Ovary (tissue), 9 donors: ENCODE data around the gene RAD51D. TPM values are rescaled to one million over a fixed set of nuclear protein-coding genes. Genes with fewer than 3 reads are reported as not detected.
"Not testable (repeated sequence)": the region's sequence is repeated elsewhere in the genome, so short reads cannot be mapped to it uniquely, and the experiment has no call there.

Experiments used
- DNase-seq, 5 donors: peaks; one replicate each; pipeline ENCODE4 v3.0.0-alpha.2; 2019 to 2020
- H3K27ac ChIP-seq, 2 donors: fragments of 200-600 bp; one replicate each; pipeline versions ENCODE4 v1.5.1 to v1.8.0; 2019 to 2022
- H3K27me3 ChIP-seq: fragments of 200-600 bp; one replicate; pipeline ENCODE4 v1.8.0; 2022
- H3K36me3 ChIP-seq: fragments of 200-600 bp; sonication (generic); one replicate; pipeline ENCODE4 v1.5.1; 2019
- H3K4me1 ChIP-seq: one replicate; pipeline ENCODE4 v1.8.1; 2013; ENCODE audit warnings: mild to moderate bottlenecking, moderate library complexity; ENCODE audit not compliant: insufficient read depth
- H3K4me3 ChIP-seq: fragments of 200-600 bp; sonication (generic); one replicate; pipeline ENCODE4 v1.5.1; 2017
- H3K9me3 ChIP-seq, 2 donors: fragments of 200-600 bp in 1 of 2; sonication (generic) in 1 of 2; one replicate each; pipeline versions ENCODE4 v1.5.1 to v1.8.1; 2013 to 2019; ENCODE audit warnings: mild to moderate bottlenecking in 1 of 2, moderate library complexity in 1 of 2
- EP300 ChIP-seq: sonication (generic); formaldehyde crosslinking; IDR thresholded peaks from one replicate; pipeline ENCODE4 v1.6.1; 2017; ENCODE audit warnings: antibody characterized with exemption
- POLR2A ChIP-seq: fragments of 450-650 bp; IDR thresholded peaks from one replicate; pipeline ENCODE4 v1.6.1; 2017; ENCODE audit warnings: antibody characterized with exemption, mild to moderate bottlenecking, moderate library complexity
- WGBS, 3 donors: extraction: QIAGEN DNeasy Blood & Tissue Kit in 1 of 3; methylation state at CpG; one replicate each; pipeline versions ENCODE4 v1.1.5 to v1.1.7; 2013 to 2017; 5-methylcytosine and 5-hydroxymethylcytosine counted together
- intact Hi-C, 4 donors: fragments of 100-400 bp; cut with DNase I; formaldehyde crosslinking; loops; one replicate each; pipeline versions ENCODE4 v1.11.0 to v1.15.1; 2022 to 2023
- polyA plus RNA-seq, 2 donors: library from polyadenylated mRNA; stranded (reverse); fragments of 200-250 nt in 1 of 2; fragments of 350-450 nt in 1 of 2; fragmentation: Illumina TruSeq in 1 of 2; extraction: RNeasy Lipid Tissue Mini Kit (QIAGEN cat#74804) in 1 of 2; gene quantifications; one replicate each; pipeline ENCODE4 v1.2.3, GENCODE V29; 2013 to 2014
- small RNA-seq: library from RNA; depleted of rRNA; stranded (forward); fragments of <200 nt; gene quantifications from one replicate; pipeline ENCODE3, GENCODE V24; 2016
- total RNA-seq, 7 donors: library from RNA; depleted of rRNA in 2 of 7; stranded (reverse); fragments of >200 nt in 2 of 7; fragmentation: NEBNext Ultra II Directional in 3 of 7; extraction: Animal tissue kit (Norgen Biotek cat#: 25700) in 3 of 7; gene quantifications; one replicate each; pipeline versions ENCODE4 v1.1.0 to v1.2.4, GENCODE V29; 2016 to 2023
- TF ChIP-seq, protein P1 (sequence below), 3 donors: fragments of 450-650 bp in 2 of 3; fragments of 200-600 bp in 1 of 3; IDR thresholded peaks; one replicate each; pipeline versions ENCODE4 v1.5.1 to v1.8.0; 2016 to 2022; ENCODE audit warnings: antibody characterized with exemption in 3 of 3, mild to moderate bottlenecking in 1 of 3
- donor health status: DM: no; HTN: no; CAD: no; lungs with moderate emphysema.
- donor health status: DM: no; HTN: no; CAD: no.
- donor health status: Bipolar disorder and iron deficiency.
- donor health status: DM: yes; HTN: yes; CAD: no.
- donor health status: DM: no; HTN: no; CAD: no.
- donor health status: DM: yes; HTN: yes; CAD: no.

Gene RAD51D
- total and polyA plus RNA-seq, 9 donors: 7.3 to 16.7 (median 11.4) TPM

- Histone ChIP-seq H3K27ac (no peak overlapping the region), H3K27me3 (no peaks in the 10 kb centered on the region), H3K9me3 (no peaks in the 10 kb centered on the region), H3K4me3 (no peak overlapping the region), H3K36me3 (no peaks in the 10 kb centered on the region), H3K4me1 (no peaks in the 10 kb centered on the region)
- intact Hi-C loops: no loop called here
- no peak for DNase-seq
- TF ChIP-seq, protein P1, sequence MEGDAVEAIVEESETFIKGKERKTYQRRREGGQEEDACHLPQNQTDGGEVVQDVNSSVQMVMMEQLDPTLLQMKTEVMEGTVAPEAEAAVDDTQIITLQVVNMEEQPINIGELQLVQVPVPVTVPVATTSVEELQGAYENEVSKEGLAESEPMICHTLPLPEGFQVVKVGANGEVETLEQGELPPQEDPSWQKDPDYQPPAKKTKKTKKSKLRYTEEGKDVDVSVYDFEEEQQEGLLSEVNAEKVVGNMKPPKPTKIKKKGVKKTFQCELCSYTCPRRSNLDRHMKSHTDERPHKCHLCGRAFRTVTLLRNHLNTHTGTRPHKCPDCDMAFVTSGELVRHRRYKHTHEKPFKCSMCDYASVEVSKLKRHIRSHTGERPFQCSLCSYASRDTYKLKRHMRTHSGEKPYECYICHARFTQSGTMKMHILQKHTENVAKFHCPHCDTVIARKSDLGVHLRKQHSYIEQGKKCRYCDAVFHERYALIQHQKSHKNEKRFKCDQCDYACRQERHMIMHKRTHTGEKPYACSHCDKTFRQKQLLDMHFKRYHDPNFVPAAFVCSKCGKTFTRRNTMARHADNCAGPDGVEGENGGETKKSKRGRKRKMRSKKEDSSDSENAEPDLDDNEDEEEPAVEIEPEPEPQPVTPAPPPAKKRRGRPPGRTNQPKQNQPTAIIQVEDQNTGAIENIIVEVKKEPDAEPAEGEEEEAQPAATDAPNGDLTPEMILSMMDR (IDR thresholded peaks at IDR 0.05): no peak
- TF ChIP-seq EP300 (no peak), POLR2A (no peak)
- WGBS, 3 donors: 84 to 91% (median 89%) methylated on average over 4 of the region's 4 CpGs
Observed at GRCh38 chr17:35046245-35046644, 73.4 kb downstream of the RAD51D start.

DNA sequence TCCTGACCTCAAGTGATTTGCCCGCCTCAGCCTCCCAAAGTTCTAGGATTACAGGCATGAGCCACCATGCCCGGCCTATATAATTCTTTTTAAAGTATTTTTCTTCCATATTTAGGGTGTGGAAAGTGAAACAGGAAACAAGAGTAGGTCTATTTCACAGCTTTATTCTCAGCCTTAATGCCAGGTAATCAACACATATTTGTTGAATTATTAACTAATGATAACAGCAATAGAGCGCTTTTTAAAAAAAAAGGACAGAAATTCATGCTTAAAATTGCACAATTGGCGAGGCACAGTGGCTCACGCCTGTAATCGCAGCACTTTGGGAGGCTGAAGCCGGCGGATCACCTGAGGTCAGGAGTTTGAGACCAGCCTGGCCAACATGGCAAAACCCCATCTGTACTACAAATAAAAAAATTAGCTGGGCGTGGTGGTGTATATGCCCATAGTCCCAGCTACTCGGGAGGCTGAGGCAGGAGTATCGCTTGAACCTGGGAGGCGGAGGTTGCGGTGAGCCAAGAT lies 74.1 kb downstream of the RAD51D start:
- H3K27me3 ChIP-seq, H3K9me3 ChIP-seq, H3K36me3 ChIP-seq, DNase-seq, H3K27ac ChIP-seq, H3K4me3 ChIP-seq, intact Hi-C loops, H3K4me1 ChIP-seq: not testable (repeated sequence)
- WGBS, 3 donors: 91 to 97% (median 96%) methylated on average over 13 of the region's 13 CpGs

DNA sequence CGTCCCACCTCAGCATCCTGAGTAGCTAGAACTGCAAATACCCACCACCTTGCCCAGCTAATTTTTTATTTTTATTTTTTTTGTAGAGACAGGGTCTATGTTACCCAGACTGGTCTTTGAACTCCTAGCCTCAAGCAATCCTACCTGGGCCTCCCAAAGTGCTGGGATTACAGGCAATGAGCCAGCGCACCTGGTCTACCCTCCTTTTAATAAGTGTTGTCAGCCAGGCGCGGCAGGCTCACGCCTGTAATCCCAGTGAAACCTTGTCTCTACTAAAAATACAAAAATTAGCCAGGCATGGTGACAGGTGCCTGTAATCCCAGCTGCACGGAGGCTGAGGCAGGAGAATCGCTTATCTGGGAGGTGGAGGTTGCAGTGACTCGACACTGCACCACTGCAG lies 75.5 kb downstream of the RAD51D start:
- H3K27ac ChIP-seq: no peak overlapping the region
- 95 to 97% (median 95%) methylated on average over 8 of the region's 8 CpGs for WGBS, 3 donors
- no peak overlapping the region for H3K4me3 ChIP-seq
- H3K36me3 ChIP-seq: no peaks in the 10 kb centered on the region
- no peaks in the 10 kb centered on the region for H3K9me3 ChIP-seq
- no peaks in the 10 kb centered on the region for H3K27me3 ChIP-seq
- intact Hi-C loops: no loop called here
- no peaks in the 10 kb centered on the region for H3K4me1 ChIP-seq
- DNase-seq: no peak
- TF ChIP-seq, protein P1 (IDR thresholded peaks at IDR 0.05): no peak
- TF ChIP-seq POLR2A: no peak
- no peak for TF ChIP-seq EP300

Small RNA genes lying within 50 kb of the gene (small RNA-seq; reads per million reads assigned to genes)
- not detected for gene AC004223.1
- gene RNU6-840P: not detected

Other genes starting within 250 kb of the RAD51D start
- gene CCT6B, start 158.4 kb downstream of the RAD51D start, total RNA-seq: 1 to 10 TPM; 2.6 to 5.8 (median 3.9) TPM
- gene CCT6B, start 158.4 kb downstream of the RAD51D start, polyA plus RNA-seq: 1 to 10 TPM; 1.7 TPM
- gene ZNF830, start 158.3 kb downstream of the RAD51D start, total RNA-seq: 10 to 100 TPM; 13.2 to 23.1 (median 19.0) TPM
- 10 to 100 TPM; 15.6 to 29.0 TPM for gene ZNF830, start 158.3 kb downstream of the RAD51D start, polyA plus RNA-seq
- gene LIG3, start 139.3 kb downstream of the RAD51D start, total RNA-seq: 10 to 100 TPM; 21.0 to 63.2 (median 52.0) TPM
- 10 to 100 TPM; 10.9 to 33.1 TPM for gene LIG3, start 139.3 kb downstream of the RAD51D start, polyA plus RNA-seq
- gene RFFL, start 56.2 kb downstream of the RAD51D start, total RNA-seq: 10 to 100 TPM; 10.4 to 23.9 (median 18.8) TPM
- 1 to 10 TPM; 6.3 to 9.8 TPM for gene RFFL, start 56.2 kb downstream of the RAD51D start, polyA plus RNA-seq
- not detected for gene FNDC8, start 1.8 kb upstream of the RAD51D start, total RNA-seq
- gene FNDC8, start 1.8 kb upstream of the RAD51D start, polyA plus RNA-seq: not detected
- 10 to 100 TPM; 11.7 to 26.5 (median 22.2) TPM for gene NLE1, start 22.4 kb upstream of the RAD51D start, total RNA-seq
- gene NLE1, start 22.4 kb upstream of the RAD51D start, polyA plus RNA-seq: 10 to 100 TPM; 10.6 to 12.2 TPM
- under 1 TPM in 3 of 7 donors, not detected in 4; 0.05 to 0.10 (median 0.05) TPM for gene UNC45B, start 28.0 kb upstream of the RAD51D start, total RNA-seq
- under 1 TPM; 0.05 to 0.10 TPM for gene UNC45B, start 28.0 kb upstream of the RAD51D start, polyA plus RNA-seq
- gene SLC35G3, start 74.5 kb upstream of the RAD51D start, total RNA-seq: not detected
- gene SLC35G3, start 74.5 kb upstream of the RAD51D start, polyA plus RNA-seq: not detected
- gene SLFN5, start 123.2 kb upstream of the RAD51D start, total RNA-seq: 10 to 100 TPM in 6 of 7 donors, 1 to 10 TPM in 1; 8.7 to 22.7 (median 17.9) TPM
- 10 to 100 TPM in 1 of 2 donors, 1 to 10 TPM in 1; 4.5 to 19.7 TPM for gene SLFN5, start 123.2 kb upstream of the RAD51D start, polyA plus RNA-seq